Astrocyte (in vitro differentiated cells and primary cell): ENCODE results near the gene CEBPZOS. TPM values are rescaled to one million over a fixed set of nuclear protein-coding genes. Genes with fewer than 3 reads are reported as not detected.
A peak's percentile ranks its signal among the peaks of the same experiment; 100 is the strongest.

Source experiments
- DNase-seq: peaks from one replicate; pipeline ENCODE4 v3.0.0-alpha.2; 2010; ENCODE audit warnings: low read depth
- FAIRE-seq: peaks from 2 replicates; lab custom pipeline; 2011; peaks lifted over from hg19 to GRCh38; lab: Jason Lieb, UNC
- H2AFZ ChIP-seq: 2 replicates; pipeline ENCODE4 v1.6.0; 2012; ENCODE audit warnings: low read depth, low read length, inconsistent platforms
- H3K27ac ChIP-seq: 2 replicates; pipeline ENCODE4 v1.5.1; 2011; ENCODE audit warnings: low read depth, low read length, inconsistent platforms
- H3K27me3 ChIP-seq: 2 replicates; pipeline ENCODE4 v1.6.0; 2011; ENCODE audit warnings: low read length, inconsistent platforms; ENCODE audit not compliant: insufficient read depth
- H3K36me3 ChIP-seq: 2 replicates; pipeline ENCODE4 v1.5.1; 2011; ENCODE audit warnings: low read length, inconsistent platforms; ENCODE audit not compliant: insufficient read depth
- H3K4me1 ChIP-seq: 2 replicates; pipeline ENCODE4 v1.5.1; 2011; ENCODE audit warnings: low read length, inconsistent platforms; ENCODE audit not compliant: insufficient read depth
- H3K4me2 ChIP-seq: 2 replicates; pipeline ENCODE4 v1.6.0; 2012; ENCODE audit warnings: low read length, inconsistent platforms
- H3K4me3 ChIP-seq: 2 replicates; pipeline ENCODE4 v1.5.1; 2011; ENCODE audit warnings: low read depth, mild to moderate bottlenecking, low read length, inconsistent platforms; ENCODE audit not compliant: insufficient read depth
- H3K79me2 ChIP-seq: 2 replicates; pipeline ENCODE4 v1.6.0; 2012; ENCODE audit warnings: mild to moderate bottlenecking, low read length, inconsistent platforms; ENCODE audit not compliant: insufficient read depth
- H3K9ac ChIP-seq: 2 replicates; pipeline ENCODE4 v1.6.0; 2012; ENCODE audit warnings: mild to moderate bottlenecking, low read length, inconsistent platforms
- H3K9me3 ChIP-seq: 2 replicates; pipeline ENCODE4 v1.5.1; 2012; ENCODE audit warnings: low read depth, mild to moderate bottlenecking, low read length, inconsistent platforms; ENCODE audit not compliant: insufficient read depth
- H4K20me1 ChIP-seq: 2 replicates; pipeline ENCODE4 v1.6.0; 2012; ENCODE audit warnings: low read length, inconsistent platforms; ENCODE audit not compliant: insufficient read depth
- H3K27ac Mint-ChIP-seq: one replicate; pipeline ENCODE4 v1.8.0; 2021; ENCODE audit warnings: mild to moderate bottlenecking, mixed read lengths; ENCODE audit not compliant: unreplicated experiment
- H3K27me3 Mint-ChIP-seq: one replicate; pipeline ENCODE4 v1.8.0; 2021; ENCODE audit warnings: low read depth, mixed read lengths; ENCODE audit not compliant: unreplicated experiment
- H3K36me3 Mint-ChIP-seq: one replicate; pipeline ENCODE4 v1.8.0; 2021; ENCODE audit warnings: low read depth, mixed read lengths; ENCODE audit not compliant: unreplicated experiment
- H3K4me1 Mint-ChIP-seq: one replicate; pipeline ENCODE4 v1.8.0; 2021; ENCODE audit warnings: low read depth, mixed read lengths; ENCODE audit not compliant: unreplicated experiment
- H3K4me3 Mint-ChIP-seq: one replicate; pipeline ENCODE4 v1.8.0; 2021; ENCODE audit warnings: mild to moderate bottlenecking, moderate library complexity, mixed read lengths; ENCODE audit not compliant: unreplicated experiment
- H3K9me3 Mint-ChIP-seq: one replicate; pipeline ENCODE4 v1.8.0; 2021; ENCODE audit warnings: mild to moderate bottlenecking, mixed read lengths; ENCODE audit not compliant: unreplicated experiment
- EZH2 ChIP-seq: IDR thresholded peaks from 2 replicates; pipeline ENCODE4 v1.6.1; 2012; ENCODE audit warnings: mild to moderate bottlenecking, low read length, inconsistent platforms; ENCODE audit not compliant: insufficient read depth
- total RNA-seq: library from RNA; stranded (reverse); gene quantifications from 2 replicates; pipeline ENCODE4 v1.2.1, GENCODE V29; 2021
- TF ChIP-seq, protein P1 (sequence below): IDR thresholded peaks from 2 replicates; pipeline ENCODE4 v1.5.1; 2011; ENCODE audit warnings: low read depth, mild to moderate bottlenecking, inconsistent platforms, low read length, moderate library complexity; ENCODE audit not compliant: insufficient read depth

The CEBPZOS gene
- total RNA-seq, 1 donor from 2014 or later, result 37.3 TPM

DNA sequence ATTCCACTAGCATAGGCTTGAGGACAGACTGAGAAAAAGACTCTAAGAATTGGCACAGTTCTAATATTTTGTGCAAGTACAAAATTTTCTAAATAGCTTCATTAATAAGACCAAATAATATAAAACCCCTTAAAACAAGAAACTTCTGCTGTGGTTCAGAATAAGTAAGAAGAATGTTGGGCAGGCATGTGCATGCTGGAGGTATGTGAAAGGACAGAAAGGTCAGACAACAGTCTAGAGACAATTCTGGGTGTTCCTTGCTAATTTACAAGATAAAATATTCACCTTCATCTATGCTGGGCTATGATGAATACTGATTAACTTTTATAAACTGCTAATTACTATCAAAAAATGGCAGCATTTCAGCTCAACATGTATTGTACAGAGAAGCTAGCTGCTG is 14.9 kb downstream of the CEBPZOS start:
- Histone ChIP-seq H3K27ac (peak overlapping the region; percentile 34), H3K9ac (no peak overlapping the region), H2AFZ (no peak overlapping the region), H3K4me2 (no peak overlapping the region), H3K9me3 (no peaks in the 10 kb centered on the region), H4K20me1 (peaks cover 6% of the 10 kb centered on the region), H3K4me3 (no peak overlapping the region), H3K4me1 (no peaks in the 10 kb centered on the region), H3K36me3 (peaks cover 55% of the 10 kb centered on the region), H3K79me2 (peaks cover 35% of the 10 kb centered on the region), H3K27me3 (no peaks in the 10 kb centered on the region)
- DNase-seq (peak; percentile 33), FAIRE-seq (no peak)
- Mint-ChIP-seq H3K27me3 (no peaks in the 10 kb centered on the region), H3K27ac (peak overlapping the region; percentile 74), H3K9me3 (peaks cover 3% of the 10 kb centered on the region), H3K36me3 (peaks cover 26% of the 10 kb centered on the region), H3K4me3 (no peak overlapping the region), H3K4me1 (peaks cover 15% of the 10 kb centered on the region)
- no peak for TF ChIP-seq EZH2
- TF ChIP-seq, protein P1, sequence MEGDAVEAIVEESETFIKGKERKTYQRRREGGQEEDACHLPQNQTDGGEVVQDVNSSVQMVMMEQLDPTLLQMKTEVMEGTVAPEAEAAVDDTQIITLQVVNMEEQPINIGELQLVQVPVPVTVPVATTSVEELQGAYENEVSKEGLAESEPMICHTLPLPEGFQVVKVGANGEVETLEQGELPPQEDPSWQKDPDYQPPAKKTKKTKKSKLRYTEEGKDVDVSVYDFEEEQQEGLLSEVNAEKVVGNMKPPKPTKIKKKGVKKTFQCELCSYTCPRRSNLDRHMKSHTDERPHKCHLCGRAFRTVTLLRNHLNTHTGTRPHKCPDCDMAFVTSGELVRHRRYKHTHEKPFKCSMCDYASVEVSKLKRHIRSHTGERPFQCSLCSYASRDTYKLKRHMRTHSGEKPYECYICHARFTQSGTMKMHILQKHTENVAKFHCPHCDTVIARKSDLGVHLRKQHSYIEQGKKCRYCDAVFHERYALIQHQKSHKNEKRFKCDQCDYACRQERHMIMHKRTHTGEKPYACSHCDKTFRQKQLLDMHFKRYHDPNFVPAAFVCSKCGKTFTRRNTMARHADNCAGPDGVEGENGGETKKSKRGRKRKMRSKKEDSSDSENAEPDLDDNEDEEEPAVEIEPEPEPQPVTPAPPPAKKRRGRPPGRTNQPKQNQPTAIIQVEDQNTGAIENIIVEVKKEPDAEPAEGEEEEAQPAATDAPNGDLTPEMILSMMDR, result no peak

DNA sequence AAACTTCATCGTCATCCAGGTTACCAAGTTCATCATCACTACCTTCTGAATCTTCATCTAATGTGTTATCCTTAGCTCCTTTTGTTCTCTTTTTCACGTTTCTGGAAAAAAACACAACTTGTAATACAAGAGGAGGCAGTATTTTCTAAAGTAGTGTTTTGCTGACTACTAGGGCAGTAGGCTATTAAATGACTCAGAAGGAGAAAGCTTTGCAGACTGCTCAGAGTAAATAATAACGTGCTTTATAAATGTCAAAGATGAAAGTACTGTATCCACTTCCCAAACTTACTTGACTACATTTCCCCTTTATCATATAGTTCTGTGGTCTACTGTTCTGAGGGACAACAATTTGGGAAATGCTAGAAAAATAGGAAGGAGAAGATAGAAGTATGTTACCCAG is 15.6 kb downstream of the CEBPZOS start:
- no peak overlapping the region for H3K9ac ChIP-seq
- no peak overlapping the region for H3K27ac ChIP-seq
- H3K79me2 ChIP-seq, result peaks cover 28% of the 10 kb centered on the region
- H3K9me3 ChIP-seq, result no peaks in the 10 kb centered on the region
- H3K27me3 Mint-ChIP-seq, result no peaks in the 10 kb centered on the region
- H3K9me3 Mint-ChIP-seq, result peaks cover 3% of the 10 kb centered on the region
- H3K4me3 ChIP-seq, result no peak overlapping the region
- no peak overlapping the region for H3K4me2 ChIP-seq
- H3K4me1 Mint-ChIP-seq, result peaks cover 15% of the 10 kb centered on the region
- no peaks in the 10 kb centered on the region for H3K27me3 ChIP-seq
- no peak for FAIRE-seq
- no peak for TF ChIP-seq EZH2
- TF ChIP-seq, protein P1, result no peak
- H3K27ac Mint-ChIP-seq, result no peak overlapping the region
- DNase-seq, result no peak
- no peak overlapping the region for H3K4me3 Mint-ChIP-seq
- H3K4me1 ChIP-seq, result no peaks in the 10 kb centered on the region
- H3K36me3 ChIP-seq, result peaks cover 57% of the 10 kb centered on the region
- peaks cover 22% of the 10 kb centered on the region for H3K36me3 Mint-ChIP-seq
- no peak overlapping the region for H2AFZ ChIP-seq
- peaks cover 5% of the 10 kb centered on the region for H4K20me1 ChIP-seq

DNA sequence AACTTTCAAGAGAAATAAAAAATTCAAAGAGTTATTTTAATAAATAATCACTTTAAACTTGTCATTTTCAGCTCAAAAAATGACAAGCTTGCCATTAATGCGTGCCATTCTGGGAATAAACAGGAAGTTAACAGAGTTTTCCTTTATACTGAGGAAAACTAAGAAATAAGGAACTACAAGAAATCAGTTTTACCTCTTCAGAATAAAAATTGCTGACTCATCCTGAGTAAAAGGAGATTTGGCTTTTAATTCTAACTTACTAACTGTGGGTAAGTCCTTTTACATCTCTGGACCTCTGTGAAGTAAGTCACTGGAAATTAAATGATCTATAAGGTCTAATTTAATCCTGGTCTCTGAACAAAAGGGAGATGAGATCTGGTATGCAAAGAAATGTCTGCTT is 19.0 kb downstream of the CEBPZOS start:
- no peak overlapping the region for H3K27ac ChIP-seq
- no peak for FAIRE-seq

More for the DNA sequence above, 19.0 kb downstream of the CEBPZOS start:
- Mint-ChIP-seq H3K4me3 (no peak overlapping the region), H3K27ac (peak overlapping the region; percentile 63), H3K9me3 (no peaks in the 10 kb centered on the region), H3K4me1 (peaks cover 15% of the 10 kb centered on the region), H3K27me3 (no peaks in the 10 kb centered on the region), H3K36me3 (peaks cover 2% of the 10 kb centered on the region)
- Histone ChIP-seq H3K4me1 (no peaks in the 10 kb centered on the region), H3K27me3 (no peaks in the 10 kb centered on the region), H3K9ac (no peak overlapping the region), H3K9me3 (no peaks in the 10 kb centered on the region), H3K36me3 (peaks cover 45% of the 10 kb centered on the region), H3K4me2 (no peak overlapping the region), H4K20me1 (no peaks in the 10 kb centered on the region), H3K79me2 (no peaks in the 10 kb centered on the region), H2AFZ (no peak overlapping the region), H3K4me3 (no peak overlapping the region)
- TF ChIP-seq, protein P1, result no peak
- TF ChIP-seq EZH2, result no peak
- no peak for DNase-seq
